ENCODE data around the gene VRK2. TPM values are rescaled to one million over a fixed set of nuclear protein-coding genes. Genes with fewer than 3 reads are reported as not detected.

The VRK2 gene
- 29.8 to 36.4 TPM (median 33.2 TPM) in 5 replicates for total RNA-seq (2022; extraction: Qiagen RNA extraction; ENCODE audit: low read depth)

DNA sequence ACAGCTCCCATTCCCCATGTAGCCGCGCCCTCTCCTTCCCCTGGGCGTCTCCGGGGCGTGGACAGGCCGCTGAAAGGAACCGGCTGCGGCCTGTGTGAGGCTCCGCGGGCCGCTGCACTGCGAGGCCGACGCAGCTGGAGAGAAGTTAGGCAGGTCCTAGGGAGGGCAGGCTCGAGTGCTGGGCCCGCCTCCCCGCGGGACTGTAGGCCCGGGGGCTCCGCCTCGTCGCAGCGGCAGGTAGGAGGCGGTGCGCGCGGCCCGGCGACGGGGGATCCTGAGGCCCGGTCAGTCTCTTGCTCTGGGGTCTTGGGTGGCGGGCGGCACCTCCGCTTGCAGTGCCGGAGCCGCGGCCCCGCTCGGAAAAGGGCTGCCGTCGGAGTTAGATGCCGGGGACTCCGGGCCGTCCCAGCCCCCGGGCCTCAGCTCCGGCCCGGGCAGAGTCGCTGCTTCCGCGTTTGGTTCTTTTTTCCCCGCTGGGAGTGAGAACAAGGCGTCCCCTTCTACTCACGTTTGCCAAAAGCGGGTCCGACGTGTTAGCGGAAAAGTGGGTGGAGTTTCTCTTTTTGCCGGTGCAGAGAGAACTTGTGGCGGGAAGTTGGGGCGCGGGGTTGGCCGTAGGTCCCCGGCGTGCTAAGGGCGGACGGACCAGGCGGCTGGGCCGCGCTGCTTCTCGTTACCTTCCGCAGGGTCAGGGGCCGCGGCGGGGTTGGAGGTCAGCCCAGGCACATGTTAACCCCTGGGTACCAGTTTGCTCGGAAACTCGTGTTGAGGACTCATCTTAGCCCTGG is at the start of gene VRK2:
Gene VRK2 (plus strand): TSS at position 222 of the 788 bp plus-strand sequence. CDS start 2,026 bp downstream, outside the sequence.

Other genes starting within 250 kb of the VRK2 start
- gene FANCL, start 194.5 kb downstream of the VRK2 start, total RNA-seq (2022; extraction: Qiagen RNA extraction; ENCODE audit: low read depth), result 23.5 to 31.6 TPM (median 27.5 TPM) in 5 replicates